NCI-H187 treated with DMSO at 0.1 percent for 48 hours (cell line): Measurements from ENCODE around the gene C9.
"Not testable (repeated sequence)": the region's sequence is repeated elsewhere in the genome, so short reads cannot be mapped to it uniquely, and the experiment has no call there.

Source experiments
- DNase-seq: peaks from one replicate; lab custom pipeline; 2025; lab: John Stamatoyannopoulos, UW

The C9 gene

GRCh38 chr5:39364367-39364766, at the start of gene C9:
TSS of gene C9 (minus strand) at chr5:39364495. CDS start at chr5:39364464, 31 bp downstream.
- no peak for DNase-seq

- no peak for DNase-seq
Observed at GRCh38 chr5:39413771-39414170, 49.5 kb upstream of the C9 start.

- no peak for DNase-seq
Observed at GRCh38 chr5:39412721-39413394, 48.6 kb upstream of the C9 start.

GRCh38 chr5:39411985-39412384, 47.7 kb upstream of the C9 start:
- no peak for DNase-seq

- no peak for DNase-seq
Observed at GRCh38 chr5:39411061-39411460, 46.8 kb upstream of the C9 start.

- no peak for DNase-seq
Observed at GRCh38 chr5:39409033-39409432, 44.7 kb upstream of the C9 start.

- DNase-seq: no peak
Observed at GRCh38 chr5:39405083-39405843, 41.0 kb upstream of the C9 start.

- not testable (repeated sequence) for DNase-seq
Observed at GRCh38 chr5:39403761-39404160, 39.5 kb upstream of the C9 start.

GRCh38 chr5:39402140-39402539, 37.8 kb upstream of the C9 start:
- not testable (repeated sequence) for DNase-seq

- DNase-seq: no peak
Observed at GRCh38 chr5:39400713-39401578, 36.7 kb upstream of the C9 start.

GRCh38 chr5:39399135-39400036, 35.1 kb upstream of the C9 start:
- no peak for DNase-seq

GRCh38 chr5:39396843-39397242, 32.5 kb upstream of the C9 start:
- no peak for DNase-seq

- DNase-seq: no peak
Observed at GRCh38 chr5:39395521-39395920, 31.2 kb upstream of the C9 start.

GRCh38 chr5:39394946-39395345, 30.7 kb upstream of the C9 start:
- DNase-seq: no peak

- no peak for DNase-seq
Observed at GRCh38 chr5:39390945-39391344, 26.6 kb upstream of the C9 start.

- DNase-seq: no peak
Observed at GRCh38 chr5:39387293-39387692, 23.0 kb upstream of the C9 start.

GRCh38 chr5:39384271-39384670, 20.0 kb upstream of the C9 start:
- DNase-seq: no peak

GRCh38 chr5:39381376-39381775, 17.1 kb upstream of the C9 start:
- DNase-seq: no peak

- no peak for DNase-seq
Observed at GRCh38 chr5:39379693-39380092, 15.4 kb upstream of the C9 start.

GRCh38 chr5:39377613-39378012, 13.3 kb upstream of the C9 start:
- DNase-seq: no peak

GRCh38 chr5:39376293-39376714, 12.0 kb upstream of the C9 start:
- no peak for DNase-seq

GRCh38 chr5:39373791-39374190, 9.5 kb upstream of the C9 start:
- no peak for DNase-seq
